ENCODE results near the gene ANKS6.
A peak's percentile ranks its signal among the peaks of the same experiment; 100 is the strongest.

ANKS6 gene

GRCh38 chr9:98796364-98797101 is at the start of gene ANKS6:
Gene ANKS6, minus strand, starts transcription at chr9:98796555. Its CDS starts 64 bp downstream, at chr9:98796491.
- peak; percentile 76 to 85 for DNase-seq

GRCh38 chr9:98846081-98846480 is 49.7 kb upstream of the ANKS6 start:
- DNase-seq = no peak

- DNase-seq = no peak
Measured at GRCh38 chr9:98842510-98842909, 46.2 kb upstream of the ANKS6 start.

DNA sequence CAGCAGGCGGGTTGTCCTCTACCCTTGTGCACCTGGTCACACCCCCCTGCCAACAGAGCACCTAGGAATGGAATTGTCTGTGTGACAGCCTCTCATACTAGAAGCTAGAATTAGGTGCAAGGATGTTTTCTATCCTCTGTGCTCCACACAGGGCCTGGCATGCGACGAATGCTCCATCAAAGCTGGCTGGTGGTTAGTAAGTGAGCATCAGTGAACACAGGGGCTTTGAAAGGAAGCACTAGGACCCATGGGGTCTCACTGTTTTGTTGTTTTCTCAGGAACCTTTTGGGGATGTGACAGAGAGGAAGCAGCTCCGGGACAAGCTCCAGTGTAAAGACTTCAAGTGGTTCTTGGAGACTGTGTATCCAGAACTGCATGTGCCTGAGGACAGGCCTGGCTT is 43.4 kb upstream of the ANKS6 start:
- DNase-seq = no peak

DNA sequence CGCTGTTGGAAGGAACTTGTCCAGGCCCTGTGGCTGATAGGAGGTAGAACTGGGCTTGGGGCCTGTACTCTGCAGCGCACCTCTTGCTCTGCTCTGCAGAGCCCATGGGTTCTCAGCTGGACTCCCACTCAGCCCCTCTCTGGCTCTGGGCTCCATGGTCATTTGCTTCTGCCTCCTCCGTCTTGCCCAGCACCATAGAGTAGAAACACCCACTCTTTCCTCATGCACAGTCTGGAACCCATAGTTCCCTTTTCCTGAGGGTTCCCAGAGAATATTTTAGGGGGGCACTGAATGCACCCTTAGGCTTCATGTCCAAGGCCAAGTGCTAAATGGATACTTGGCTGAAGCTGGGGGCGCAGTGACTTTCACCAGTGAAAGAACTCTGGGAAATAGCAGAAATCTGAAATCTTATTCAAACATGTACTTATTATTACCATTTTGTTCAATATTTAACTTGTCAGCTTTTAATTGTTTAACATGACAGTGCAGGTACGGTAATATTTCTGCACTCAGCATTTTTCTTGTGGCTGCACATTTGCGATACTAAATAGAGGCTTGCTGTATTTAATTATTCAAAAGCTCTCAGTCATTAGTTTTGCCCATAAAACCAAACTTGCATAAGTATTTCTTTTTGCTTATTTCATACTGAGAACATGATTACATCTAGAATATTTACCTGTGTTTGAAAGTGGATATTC is 42.7 kb upstream of the ANKS6 start:
- no peak for DNase-seq

DNA sequence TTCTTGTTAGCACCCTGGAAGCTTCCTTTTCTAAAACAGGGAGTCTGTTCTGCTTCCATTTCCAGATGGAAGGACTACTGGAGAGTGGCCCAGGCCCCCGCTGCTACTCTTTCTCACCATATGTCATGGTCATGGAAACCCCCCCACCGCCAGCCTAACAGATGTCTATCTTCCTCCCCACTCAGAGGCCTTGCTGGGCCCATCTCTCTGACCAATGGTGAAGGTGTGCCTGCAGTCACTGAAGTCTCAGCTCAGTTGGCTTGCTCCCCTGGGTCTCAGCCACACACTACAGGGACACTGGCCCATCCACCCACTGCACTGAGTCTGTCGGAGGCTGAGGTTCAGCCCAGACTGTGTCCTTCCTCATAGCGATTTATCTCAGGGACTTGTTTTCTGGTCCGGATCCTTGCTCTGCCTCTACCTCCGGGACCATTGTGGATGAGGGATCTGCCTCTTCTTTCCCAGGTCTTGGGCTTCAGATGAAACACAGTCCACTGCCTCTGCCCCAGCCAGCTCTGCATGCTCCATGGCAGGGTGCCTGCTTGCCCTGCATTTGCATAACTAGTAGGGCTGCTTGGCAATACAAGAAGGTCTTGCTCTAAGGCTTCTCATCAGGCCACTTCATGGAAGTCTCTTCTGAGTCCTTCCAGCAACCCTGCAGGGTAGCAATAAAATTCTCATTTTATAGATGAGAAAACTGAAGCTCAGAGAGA is 42.0 kb upstream of the ANKS6 start:
- DNase-seq = no peak

DNA sequence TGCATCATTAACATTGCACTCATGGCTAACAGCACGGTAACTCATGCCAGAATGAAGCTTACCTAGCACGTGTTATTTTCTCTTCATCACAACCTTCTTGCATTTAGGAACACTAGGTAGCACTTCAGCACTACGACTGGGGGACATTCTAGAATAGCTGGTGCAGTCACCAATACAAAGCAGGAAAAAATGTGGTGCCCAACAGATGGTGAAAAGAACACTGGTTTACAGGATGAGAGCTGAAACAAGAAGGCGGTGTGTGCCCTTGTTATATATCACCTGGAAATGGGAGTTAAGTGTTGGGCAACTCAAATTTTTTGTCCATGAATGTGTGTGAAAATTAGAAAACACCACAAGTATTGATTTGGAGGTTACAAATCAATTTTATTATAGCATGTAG is 41.2 kb upstream of the ANKS6 start:
- no peak for DNase-seq

DNA sequence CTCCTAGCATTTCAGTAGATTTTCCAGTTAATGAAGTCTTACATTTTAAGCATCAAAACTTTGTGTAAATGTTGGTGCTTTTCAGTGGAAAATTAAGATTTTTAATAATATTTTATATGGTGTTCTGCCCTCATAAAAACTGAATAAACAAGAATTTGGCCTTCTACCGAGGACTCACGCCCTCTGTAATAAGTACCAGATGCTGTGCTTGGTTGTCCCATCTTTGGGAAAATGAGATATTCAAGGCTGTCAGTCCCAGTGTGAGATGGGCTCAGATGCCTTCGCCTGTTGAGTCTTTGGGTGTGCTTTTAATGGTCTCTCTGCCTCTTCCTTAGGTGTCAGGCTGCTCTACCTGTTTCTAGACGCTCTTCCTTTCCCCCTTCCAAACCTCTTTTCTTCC is 39.9 kb upstream of the ANKS6 start:
- DNase-seq = no peak

- DNase-seq = no peak
Measured at GRCh38 chr9:98834386-98834785, 38.0 kb upstream of the ANKS6 start.

DNA sequence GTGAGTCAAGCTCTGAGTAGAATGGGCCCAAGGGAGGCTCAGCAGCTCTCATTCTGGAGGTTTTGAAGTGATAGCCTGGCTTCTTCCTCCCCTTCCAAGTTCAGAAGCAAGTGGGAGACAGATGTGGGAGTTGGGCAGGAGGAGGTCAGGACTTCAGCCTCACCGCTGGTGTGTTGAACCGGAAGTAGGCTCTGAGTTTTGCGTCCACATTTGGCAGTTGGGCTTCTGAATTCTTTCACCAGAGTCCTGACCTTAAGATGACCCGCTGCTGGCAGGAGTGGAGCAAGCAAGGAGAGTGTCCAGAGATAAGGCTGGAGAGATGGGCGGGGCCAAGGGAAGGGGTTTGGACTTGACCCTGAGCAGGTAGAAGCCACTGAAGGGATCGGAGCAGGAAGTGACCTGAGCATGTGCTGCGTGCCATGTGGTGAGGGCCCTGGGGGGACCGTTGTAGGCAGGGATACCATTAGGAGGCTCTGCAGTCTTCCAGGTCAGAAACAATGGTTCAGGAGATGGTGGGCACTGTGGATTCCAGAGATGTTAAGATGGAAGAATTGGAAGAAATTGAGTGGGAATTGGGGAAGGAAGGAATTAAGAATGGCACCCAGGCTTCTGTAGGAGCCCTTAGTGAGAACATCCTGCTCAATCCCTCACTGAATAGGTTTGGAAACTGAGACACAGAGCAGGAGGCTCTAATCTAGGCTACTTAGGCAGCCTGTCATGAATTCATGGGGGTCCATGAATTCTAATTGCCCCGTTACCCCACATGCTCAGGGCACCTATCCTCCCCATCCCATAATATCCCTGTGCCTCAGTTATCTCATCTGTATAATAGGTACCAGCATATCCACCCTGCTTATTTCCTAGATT is 37.0 kb upstream of the ANKS6 start:
- DNase-seq = no peak

GRCh38 chr9:98832768-98833089 is 36.4 kb upstream of the ANKS6 start:
- no peak for DNase-seq

DNA sequence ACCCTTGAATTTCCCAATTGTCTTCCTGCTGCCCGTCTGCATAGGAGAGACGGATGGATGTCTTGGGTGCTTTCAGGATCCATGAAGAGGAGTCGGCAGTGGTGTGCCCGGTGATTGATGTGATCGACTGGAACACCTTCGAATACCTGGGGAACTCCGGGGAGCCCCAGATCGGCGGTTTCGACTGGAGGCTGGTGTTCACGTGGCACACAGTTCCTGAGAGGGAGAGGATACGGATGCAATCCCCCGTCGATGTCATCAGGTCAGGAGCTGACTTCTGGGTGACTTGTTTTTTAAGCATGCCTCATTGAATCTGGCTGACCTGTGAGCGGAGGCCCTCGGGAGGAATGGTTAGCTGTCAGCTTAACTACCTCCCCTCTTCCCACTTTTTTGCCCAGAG is 35.3 kb upstream of the ANKS6 start:
- no peak for DNase-seq

DNA sequence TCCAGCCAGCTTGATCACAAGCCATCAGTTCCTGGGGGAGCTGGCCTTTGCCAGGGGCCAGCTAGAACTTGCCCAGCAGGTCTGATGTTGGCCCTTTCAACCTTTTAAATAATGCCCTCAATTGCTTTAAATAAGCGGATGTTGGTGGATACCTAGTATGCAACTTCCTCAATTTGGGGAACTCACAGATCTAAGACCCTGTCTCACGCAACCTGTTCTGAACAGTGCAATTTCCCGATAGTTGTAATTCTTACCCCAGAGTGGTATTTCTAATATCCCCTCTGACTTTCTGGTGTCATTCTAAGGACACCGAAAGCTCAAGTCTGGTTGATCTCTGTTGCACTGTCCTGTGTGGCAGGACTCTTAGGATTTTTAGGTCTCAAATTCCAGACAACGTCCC is 34.2 kb upstream of the ANKS6 start:
- no peak for DNase-seq

DNA sequence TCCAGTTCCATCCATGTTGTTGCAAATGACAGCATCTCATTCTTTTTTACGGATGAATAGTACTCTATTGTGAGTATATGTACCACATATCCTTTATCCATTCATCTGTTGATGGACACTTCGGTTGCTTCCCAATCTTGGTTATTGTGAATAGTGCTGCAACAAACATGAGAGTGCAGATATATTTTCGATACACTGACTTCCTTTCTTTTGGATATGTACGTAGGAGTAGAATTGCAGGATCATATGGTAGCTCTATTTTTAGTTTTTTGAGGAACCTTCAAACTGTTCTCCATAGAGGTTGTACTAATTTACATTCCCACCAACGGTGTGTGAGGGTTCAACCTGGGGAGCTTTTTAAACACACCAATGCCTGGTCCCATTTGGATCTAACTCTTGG is 33.4 kb upstream of the ANKS6 start:
- no peak for DNase-seq

DNA sequence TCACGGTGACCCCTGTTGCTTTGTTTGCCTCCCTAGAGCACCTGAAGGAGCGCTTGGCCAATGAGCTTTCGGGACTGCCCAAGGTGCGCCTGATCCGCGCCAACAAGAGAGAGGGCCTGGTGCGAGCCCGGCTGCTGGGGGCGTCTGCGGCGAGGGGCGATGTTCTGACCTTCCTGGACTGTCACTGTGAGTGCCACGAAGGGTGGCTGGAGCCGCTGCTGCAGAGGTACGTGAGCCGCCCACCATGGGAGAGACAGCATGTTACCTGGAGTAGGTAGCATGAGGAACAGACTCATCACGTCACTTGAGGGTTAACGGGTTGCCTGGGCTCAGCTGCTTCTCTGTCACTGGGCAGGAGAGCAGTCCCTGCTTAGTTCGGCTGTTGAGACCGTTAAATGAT is 30.4 kb upstream of the ANKS6 start:
- no peak for DNase-seq

DNA sequence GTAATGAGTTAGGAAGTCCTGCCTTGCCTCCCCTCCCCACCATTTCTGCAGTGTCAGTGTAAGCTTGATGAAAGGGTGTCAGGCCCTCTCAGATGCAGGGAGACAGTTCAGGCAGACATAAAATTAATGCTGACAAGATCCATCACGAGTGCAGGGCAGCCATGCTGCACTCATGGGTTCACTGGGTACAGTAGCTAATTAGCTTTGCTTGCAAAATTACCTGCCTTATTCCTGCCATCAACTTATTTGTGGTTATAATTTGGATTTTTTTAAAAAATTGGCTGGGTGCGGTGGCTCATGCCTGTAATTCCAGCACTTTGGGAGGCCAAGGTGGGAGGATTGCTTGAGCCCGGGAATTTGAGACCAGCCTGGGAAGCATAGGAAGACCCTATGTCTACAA is 29.1 kb upstream of the ANKS6 start:
- DNase-seq = no peak

- no peak for DNase-seq
Measured at GRCh38 chr9:98823666-98824334, 27.4 kb upstream of the ANKS6 start.

- no peak for DNase-seq
Measured at GRCh38 chr9:98822661-98823060, 26.3 kb upstream of the ANKS6 start.

DNA sequence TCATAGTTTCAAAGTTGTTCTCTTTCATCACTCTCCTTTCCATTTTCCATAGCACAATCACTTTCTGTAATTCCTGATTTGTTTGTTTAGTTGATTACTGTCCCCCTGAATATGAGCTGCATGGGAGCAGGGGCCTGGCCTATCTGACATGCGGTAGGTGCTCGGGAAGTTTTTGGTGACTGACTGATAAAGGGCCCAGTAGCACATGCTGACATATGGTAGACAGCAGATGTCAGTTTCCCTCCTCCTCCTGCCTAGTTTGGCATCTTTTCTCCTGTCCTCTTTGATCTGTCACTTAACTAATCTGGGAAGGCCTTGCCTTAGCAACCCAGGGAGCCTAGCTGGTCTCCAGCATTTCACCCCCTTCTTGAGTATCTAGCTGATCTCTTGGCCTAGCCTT is 25.5 kb upstream of the ANKS6 start:
- DNase-seq = no peak

DNA sequence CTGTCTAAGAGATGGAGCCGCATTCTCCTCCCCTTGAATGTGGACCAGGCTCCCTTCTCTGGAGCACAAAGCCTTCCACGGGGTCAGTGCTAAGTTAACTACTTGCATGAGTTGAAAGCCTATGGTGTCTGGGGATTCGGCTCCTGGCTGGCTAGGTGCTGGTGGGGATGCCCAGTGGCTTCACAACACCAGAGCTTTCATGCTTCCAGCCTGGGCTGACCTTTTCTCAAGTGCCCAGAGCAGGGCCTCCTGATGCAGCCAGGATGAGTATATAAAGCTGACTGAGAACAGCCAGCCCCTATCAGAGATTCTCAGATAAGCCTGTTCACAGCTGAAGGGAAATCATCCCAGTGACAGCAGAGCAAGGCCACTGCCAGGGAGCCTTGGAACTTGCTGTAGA is 22.9 kb upstream of the ANKS6 start:
- DNase-seq = no peak

DNA sequence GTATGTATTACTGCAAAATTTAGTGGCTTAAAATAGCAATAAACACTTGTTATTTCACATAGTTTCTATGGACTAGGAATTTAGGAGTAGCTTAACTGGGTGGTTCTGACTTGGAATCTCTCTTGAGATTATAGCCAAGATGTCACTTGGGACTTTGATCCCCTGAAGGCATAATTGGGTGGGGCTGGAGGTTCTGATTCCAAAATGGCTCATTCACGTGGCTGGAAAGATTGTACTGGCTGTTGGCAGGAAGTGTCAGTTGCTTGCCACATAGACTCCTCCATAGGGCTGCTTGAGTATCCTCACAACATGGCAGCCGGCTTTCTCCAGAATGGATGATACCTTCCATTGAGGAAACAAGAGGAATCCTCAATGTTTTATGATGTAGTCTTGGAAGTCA is 22.4 kb upstream of the ANKS6 start:
- DNase-seq = no peak

DNA sequence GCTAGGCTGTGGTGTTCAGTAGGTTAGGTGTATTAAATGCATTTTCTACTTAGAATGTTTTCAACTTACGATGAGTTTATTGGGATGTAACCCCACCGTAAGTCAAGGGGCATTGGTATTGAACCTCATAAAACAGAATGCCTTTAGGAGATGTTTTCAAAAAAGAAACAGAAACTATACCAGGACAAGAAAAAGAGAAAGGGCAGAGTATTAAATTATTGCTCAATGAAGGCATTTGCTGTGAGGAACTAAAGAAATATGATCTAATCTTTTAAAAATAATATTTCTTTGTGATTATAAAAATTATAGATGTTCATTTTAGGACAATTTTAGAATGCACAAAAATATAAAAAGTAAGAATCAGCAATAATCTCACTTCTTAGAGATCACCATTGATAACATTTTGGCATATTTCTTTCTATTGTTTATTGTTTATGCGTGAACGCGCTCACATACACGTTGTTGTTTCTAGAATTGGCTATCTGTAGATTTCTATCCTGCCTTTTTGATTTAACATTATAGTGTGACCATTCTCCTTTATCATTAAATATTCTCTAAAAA is 19.1 kb upstream of the ANKS6 start:
- no peak for DNase-seq
